Right atrium auricular region (tissue), 2 donors: ENCODE measurements around the gene PALM3. TPM values are rescaled to one million over a fixed set of nuclear protein-coding genes. Genes with fewer than 3 reads are reported as not detected.
"Not testable (repeated sequence)": the region's sequence is repeated elsewhere in the genome, so short reads cannot be mapped to it uniquely, and the experiment has no call there.

Experiments used
- DNase-seq: peaks from one replicate; pipeline ENCODE4 v3.0.0-alpha.2; 2019; ENCODE audit warnings: low spot score
- H3K27ac ChIP-seq, 2 donors: fragments of 200-600 bp; sonication (generic); 1 replicate in 1 of 2; 2 replicates in 1 of 2; pipeline ENCODE4 v1.5.1; 2016 to 2019
- H3K27me3 ChIP-seq, 2 donors: fragments of 200-600 bp; sonication (generic); one replicate each; pipeline versions ENCODE4 v1.5.1 to v1.6.0; 2017 to 2019
- H3K36me3 ChIP-seq: fragments of 200-600 bp; sonication (generic); one replicate; pipeline ENCODE4 v1.5.1; 2016
- H3K4me1 ChIP-seq, 2 donors: fragments of 200-600 bp; sonication (generic); one replicate each; pipeline versions ENCODE4 v1.5.1 to v1.6.0; 2017 to 2019
- H3K4me3 ChIP-seq, 2 donors: fragments of 200-600 bp; sonication (generic); 1 replicate in 1 of 2; 2 replicates in 1 of 2; pipeline ENCODE4 v1.5.1; 2017 to 2019; ENCODE audit warnings: mild to moderate bottlenecking in 1 of 2, moderate library complexity in 1 of 2
- H3K9me3 ChIP-seq, 2 donors: fragments of 200-600 bp; sonication (generic); one replicate each; pipeline ENCODE4 v1.5.1; 2019
- total RNA-seq, 2 donors: library from RNA; depleted of rRNA; stranded (reverse); fragments of >200 nt; gene quantifications; one replicate each; pipeline ENCODE4 v1.1.0, GENCODE V29; 2016
- TF ChIP-seq, protein P1 (sequence below), 2 donors: fragments of 200-600 bp; sonication (generic); IDR thresholded peaks; one replicate each; pipeline ENCODE4 v1.5.1; 2019; ENCODE audit warnings: antibody characterized with exemption in 2 of 2

PALM3 gene
- total RNA-seq, 2 donors from 2014 or later = 0.28 to 0.37 TPM

DNA sequence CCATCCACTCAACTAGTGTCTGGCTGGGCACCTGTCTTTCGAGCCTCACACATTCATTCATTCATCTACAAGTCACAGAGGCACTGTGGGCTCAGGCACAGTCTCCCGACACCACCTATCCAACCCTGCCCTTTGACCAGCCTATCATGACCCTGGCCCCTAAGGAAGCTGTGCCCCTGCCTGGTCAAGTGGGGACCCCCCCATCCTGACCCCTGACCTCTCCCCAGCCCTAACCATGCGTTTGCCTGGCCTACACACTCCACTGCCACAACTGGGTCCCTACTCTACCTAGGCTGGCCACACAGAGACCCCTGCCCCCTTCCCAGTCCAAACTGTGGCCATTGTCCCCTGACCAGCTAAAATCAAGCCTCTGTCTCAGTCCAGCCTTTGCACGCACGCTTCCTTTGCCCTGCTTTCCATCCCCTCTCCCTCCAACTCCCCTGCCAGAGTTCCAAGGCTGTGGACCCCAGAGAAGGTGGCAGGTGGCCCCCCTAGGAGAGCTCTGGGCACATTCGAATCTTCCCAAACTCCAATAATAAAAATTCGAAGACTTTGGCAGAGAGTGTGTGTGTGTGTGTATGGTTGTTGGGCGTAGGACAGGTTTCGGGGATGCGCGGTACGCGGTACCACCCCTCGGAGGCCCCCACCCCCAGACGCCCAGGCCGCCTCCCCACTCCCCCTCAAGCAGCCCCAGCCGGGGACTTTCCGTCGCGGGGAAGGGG is 30.7 kb downstream of the PALM3 start:
- no peaks in the 10 kb centered on the region for H3K27me3 ChIP-seq
- peak overlapping the region; percentile 70 to 77 for H3K27ac ChIP-seq
- H3K9me3 ChIP-seq = no peaks in the 10 kb centered on the region
- H3K36me3 ChIP-seq = no peaks in the 10 kb centered on the region
- H3K4me1 ChIP-seq = peaks cover 0 to 14% of the 10 kb centered on the region in 2 donors
- H3K4me3 ChIP-seq = peak overlapping the region; percentile 51 to 65
- TF ChIP-seq, protein P1, sequence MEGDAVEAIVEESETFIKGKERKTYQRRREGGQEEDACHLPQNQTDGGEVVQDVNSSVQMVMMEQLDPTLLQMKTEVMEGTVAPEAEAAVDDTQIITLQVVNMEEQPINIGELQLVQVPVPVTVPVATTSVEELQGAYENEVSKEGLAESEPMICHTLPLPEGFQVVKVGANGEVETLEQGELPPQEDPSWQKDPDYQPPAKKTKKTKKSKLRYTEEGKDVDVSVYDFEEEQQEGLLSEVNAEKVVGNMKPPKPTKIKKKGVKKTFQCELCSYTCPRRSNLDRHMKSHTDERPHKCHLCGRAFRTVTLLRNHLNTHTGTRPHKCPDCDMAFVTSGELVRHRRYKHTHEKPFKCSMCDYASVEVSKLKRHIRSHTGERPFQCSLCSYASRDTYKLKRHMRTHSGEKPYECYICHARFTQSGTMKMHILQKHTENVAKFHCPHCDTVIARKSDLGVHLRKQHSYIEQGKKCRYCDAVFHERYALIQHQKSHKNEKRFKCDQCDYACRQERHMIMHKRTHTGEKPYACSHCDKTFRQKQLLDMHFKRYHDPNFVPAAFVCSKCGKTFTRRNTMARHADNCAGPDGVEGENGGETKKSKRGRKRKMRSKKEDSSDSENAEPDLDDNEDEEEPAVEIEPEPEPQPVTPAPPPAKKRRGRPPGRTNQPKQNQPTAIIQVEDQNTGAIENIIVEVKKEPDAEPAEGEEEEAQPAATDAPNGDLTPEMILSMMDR (IDR thresholded peaks at IDR 0.05) = no peak
- no peak for DNase-seq

DNA sequence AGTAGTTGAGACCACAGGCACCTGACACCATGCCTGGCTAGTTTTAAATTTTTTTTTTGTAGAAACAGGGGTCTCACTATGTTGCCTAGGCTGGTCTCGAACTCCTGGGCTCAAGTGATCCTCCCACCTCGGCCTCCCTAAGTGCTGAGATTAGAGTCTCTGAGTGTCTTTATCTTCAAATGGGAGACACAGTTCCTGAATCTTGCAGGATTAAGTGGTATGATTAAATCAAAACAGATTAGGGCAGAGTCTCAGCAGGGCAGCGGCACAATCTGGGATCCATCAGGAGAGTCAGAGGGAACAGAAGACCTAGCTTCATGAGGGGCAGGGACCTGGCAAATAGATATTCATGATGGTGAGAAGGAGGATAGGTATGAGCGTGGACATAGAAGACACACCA is 33.0 kb downstream of the PALM3 start:
- TF ChIP-seq, protein P1 (IDR thresholded peaks at IDR 0.05) = no peak
- no peaks in the 10 kb centered on the region for H3K27me3 ChIP-seq

DNA sequence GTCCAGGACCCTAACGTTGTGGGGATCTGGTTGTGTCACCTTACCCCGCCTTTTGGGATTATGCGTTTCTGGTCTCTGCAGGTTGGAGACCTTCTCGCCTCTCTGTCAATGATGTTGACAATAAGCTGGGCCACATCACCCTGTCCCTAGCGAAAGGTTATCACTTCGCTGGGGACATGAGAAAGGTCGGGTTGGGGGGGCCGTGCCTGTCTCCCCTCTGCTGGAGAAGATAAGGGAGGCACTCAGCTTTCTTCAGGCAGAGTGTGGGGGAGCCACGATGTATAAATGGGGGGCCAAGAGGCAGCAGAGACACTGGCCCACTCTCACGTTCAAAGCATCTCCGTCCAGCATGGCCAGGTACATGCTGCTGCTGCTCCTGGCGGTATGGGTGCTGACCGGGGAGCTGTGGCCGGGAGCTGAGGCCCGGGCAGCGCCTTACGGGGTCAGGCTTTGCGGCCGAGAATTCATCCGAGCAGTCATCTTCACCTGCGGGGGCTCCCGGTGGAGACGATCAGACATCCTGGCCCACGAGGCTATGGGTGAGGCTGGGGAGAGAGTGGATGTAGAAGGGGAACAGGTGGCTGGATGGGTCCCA is 33.9 kb downstream of the PALM3 start, which contains the start of gene RLN3:
Gene RLN3 (plus strand): TSS at position 293 of the 595 bp plus-strand sequence. CDS start 57 bp downstream, at position 350.
- Histone ChIP-seq H3K27ac (no peak within 1 kb of the TSS), H3K36me3 (no peaks in the 10 kb centered on the region), H3K4me1 (peaks cover 0 to 14% of the 10 kb centered on the region in 2 donors), H3K27me3 (no peaks in the 10 kb centered on the region), H3K9me3 (no peaks in the 10 kb centered on the region), H3K4me3 (no peak within 1 kb of the TSS)
- TF ChIP-seq, protein P1 (IDR thresholded peaks at IDR 0.05) = no peak
- no peak for DNase-seq

More for the DNA sequence above, 33.0 kb downstream of the PALM3 start:
- Histone ChIP-seq H3K36me3 (no peaks in the 10 kb centered on the region), H3K9me3 (no peaks in the 10 kb centered on the region), H3K4me1 (peaks cover 0 to 14% of the 10 kb centered on the region in 2 donors), H3K4me3 (no peak overlapping the region), H3K27ac (no peak overlapping the region)
- no peak for DNase-seq

DNA sequence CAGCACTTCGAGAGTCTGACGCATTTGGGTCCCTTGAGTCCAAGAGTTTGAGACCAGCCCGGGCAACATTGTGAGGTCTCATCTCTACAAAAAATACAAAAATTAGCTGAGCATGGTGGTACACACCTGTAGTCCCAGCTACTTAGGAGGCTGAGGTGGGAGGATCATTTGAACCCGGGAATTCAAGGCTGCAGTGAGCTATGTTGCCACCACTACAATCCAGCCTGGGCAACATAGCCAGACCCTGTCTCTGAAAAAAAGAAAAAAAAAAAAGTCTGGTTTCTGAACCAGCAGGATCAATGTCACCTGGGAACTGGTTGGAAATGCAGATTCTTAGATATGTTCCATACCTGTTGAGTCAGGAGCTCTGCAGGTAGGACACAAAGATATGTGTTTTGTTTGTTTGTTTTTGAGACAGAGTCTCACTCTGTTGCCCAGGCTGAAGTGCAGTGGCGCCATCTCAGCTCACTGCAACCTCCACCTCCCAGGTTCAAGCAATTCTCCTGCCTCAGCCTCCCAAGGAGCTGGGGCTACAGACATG is 35.2 kb downstream of the PALM3 start:
- not testable (repeated sequence) for H3K27me3 ChIP-seq, DNase-seq

DNA sequence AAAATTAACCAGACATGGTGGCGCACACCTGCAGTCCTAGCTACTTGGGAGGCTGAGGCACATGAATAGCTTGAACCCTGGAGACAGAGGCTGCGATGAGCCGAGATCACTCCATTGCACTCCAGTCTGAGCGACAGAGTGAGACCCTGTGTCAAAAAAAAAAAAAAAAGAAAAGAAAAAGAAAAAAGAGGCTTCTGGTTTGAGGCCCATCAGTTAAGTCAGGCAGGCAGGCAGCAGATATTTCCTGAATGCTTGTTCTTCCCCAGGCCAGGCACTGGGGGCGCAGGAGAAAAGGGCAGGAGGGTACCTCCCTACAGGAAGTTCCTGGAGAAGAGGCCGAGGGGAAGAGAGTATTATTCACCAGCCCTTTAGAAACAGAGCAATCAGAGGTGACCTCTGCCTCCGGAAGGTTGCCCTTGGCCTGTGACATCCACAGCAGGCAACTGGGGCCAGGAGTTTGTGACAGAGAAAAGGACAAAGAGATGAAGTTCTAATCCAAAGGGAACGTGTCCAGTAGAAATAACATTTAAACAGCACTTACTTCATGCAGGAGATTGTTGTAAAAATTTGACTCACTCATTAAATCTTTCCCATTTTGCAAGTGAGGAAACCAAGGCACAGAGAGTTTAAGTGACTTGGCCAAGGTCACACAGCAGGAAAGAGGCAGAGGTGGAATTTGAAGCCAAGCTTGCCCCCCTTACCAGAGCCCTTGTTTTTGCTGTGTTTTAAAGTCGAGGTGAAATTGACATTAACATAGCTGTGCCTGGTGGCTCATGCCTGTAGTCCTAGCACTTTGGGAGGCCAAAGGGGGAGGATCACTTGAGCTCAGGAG is 38.3 kb downstream of the PALM3 start:
- no peaks in the 10 kb centered on the region for H3K4me1 ChIP-seq
- TF ChIP-seq, protein P1 (IDR thresholded peaks at IDR 0.05) = peak in 1 of 2 donors; percentile 50
- H3K27me3 ChIP-seq = no peaks in the 10 kb centered on the region
- no peak overlapping the region for H3K4me3 ChIP-seq
- no peaks in the 10 kb centered on the region for H3K36me3 ChIP-seq
- H3K27ac ChIP-seq = no peak overlapping the region
- no peak for DNase-seq
- H3K9me3 ChIP-seq = no peaks in the 10 kb centered on the region

More for the DNA sequence above, 35.2 kb downstream of the PALM3 start:
- not testable (repeated sequence) for H3K4me1 ChIP-seq, H3K27ac ChIP-seq, H3K9me3 ChIP-seq, H3K36me3 ChIP-seq, H3K4me3 ChIP-seq
